Urothelium cell line (cell line): ENCODE data around the gene MAML1.
"Not testable (repeated sequence)": the region's sequence is repeated elsewhere in the genome, so short reads cannot be mapped to it uniquely, and the experiment has no call there.

ENCODE experiments used
- DNase-seq: peaks from one replicate; pipeline ENCODE4 v3.0.0; 2011; ENCODE audit warnings: low spot score, mixed read lengths
- FAIRE-seq: peaks from 2 replicates; lab custom pipeline; 2011; peaks lifted over from hg19 to GRCh38; lab: Jason Lieb, UNC

MAML1 gene

GRCh38 chr5:179766726-179767455 lies 34.3 kb downstream of the MAML1 start:
- FAIRE-seq: no peak
- no peak for DNase-seq

GRCh38 chr5:179767496-179768100 lies 35.0 kb downstream of the MAML1 start:
- DNase-seq: no peak
- no peak for FAIRE-seq

GRCh38 chr5:179768326-179769085 lies 35.9 kb downstream of the MAML1 start:
- FAIRE-seq (no peak), DNase-seq (no peak)

GRCh38 chr5:179769271-179769670 lies 36.6 kb downstream of the MAML1 start:
- DNase-seq: no peak

GRCh38 chr5:179769796-179770195 lies 37.2 kb downstream of the MAML1 start:
- DNase-seq: no peak
- FAIRE-seq: no peak

More at GRCh38 chr5:179769271-179769670, 36.6 kb downstream of the MAML1 start:
- no peak for FAIRE-seq

- DNase-seq (no peak), FAIRE-seq (no peak)
These were observed 38.8 kb downstream of the MAML1 start for GRCh38 chr5:179771311-179771895.

GRCh38 chr5:179772351-179772750 lies 39.7 kb downstream of the MAML1 start:
- FAIRE-seq (no peak), DNase-seq (no peak)

GRCh38 chr5:179773686-179774040 lies 41.0 kb downstream of the MAML1 start:
- FAIRE-seq: no peak
- DNase-seq: no peak

- no peak for FAIRE-seq
- no peak for DNase-seq
These were observed 41.8 kb downstream of the MAML1 start for GRCh38 chr5:179774442-179774841.

GRCh38 chr5:179776411-179776938 lies 43.9 kb downstream of the MAML1 start:
- FAIRE-seq (no peak), DNase-seq (no peak)

GRCh38 chr5:179777456-179777855 lies 44.8 kb downstream of the MAML1 start:
- no peak for FAIRE-seq
- DNase-seq: no peak

GRCh38 chr5:179777909-179778308 lies 45.3 kb downstream of the MAML1 start:
- FAIRE-seq: no peak
- no peak for DNase-seq

- DNase-seq (no peak), FAIRE-seq (no peak)
These were observed 46.0 kb downstream of the MAML1 start for GRCh38 chr5:179778591-179778990.

- FAIRE-seq: no peak
- no peak for DNase-seq
These were observed 47.2 kb downstream of the MAML1 start for GRCh38 chr5:179779826-179780225.

GRCh38 chr5:179780362-179780761 lies 47.7 kb downstream of the MAML1 start:
- no peak for DNase-seq

GRCh38 chr5:179781846-179782245 lies 49.2 kb downstream of the MAML1 start:
- no peak for FAIRE-seq
- DNase-seq: no peak

More at GRCh38 chr5:179780362-179780761, 47.7 kb downstream of the MAML1 start:
- FAIRE-seq: no peak

GRCh38 chr5:179783128-179783527 lies 50.5 kb downstream of the MAML1 start:
- DNase-seq: no peak
- FAIRE-seq: no peak

- FAIRE-seq: no peak
- no peak for DNase-seq
These were observed 54.2 kb downstream of the MAML1 start for GRCh38 chr5:179786861-179787260.

- FAIRE-seq: no peak
- no peak for DNase-seq
These were observed 55.7 kb downstream of the MAML1 start for GRCh38 chr5:179788193-179788854.

- not testable (repeated sequence) for FAIRE-seq, DNase-seq
These were observed 56.7 kb downstream of the MAML1 start for GRCh38 chr5:179789278-179789677.
